H1 (cell line): ENCODE results near the gene SNAPIN. TPM values are rescaled to one million over a fixed set of nuclear protein-coding genes. Genes with fewer than 3 reads are reported as not detected.
"Not testable (repeated sequence)": the region's sequence is repeated elsewhere in the genome, so short reads cannot be mapped to it uniquely, and the experiment has no call there.

ENCODE experiments used
- CTCF ChIA-PET: fragments of 300-600 bp; sonication (Branson Sonifier 250); formaldehyde crosslinking; loops from one replicate; lab custom pipeline; 2021; ENCODE audit not compliant: partially characterized antibody; lab: Charles Lee
- POLR2A ChIA-PET: fragments of 300-600 bp; sonication (Branson Sonifier 250); formaldehyde crosslinking; loops from one replicate; lab custom pipeline; 2021; ENCODE audit warnings: inconsistent platforms; ENCODE audit not compliant: partially characterized antibody; lab: Charles Lee
- DNase-seq, 2 experiments: peaks; one replicate each; pipeline versions ENCODE4 v3.0.0 to v3.0.0-alpha.2; 2010 to 2022; ENCODE audit warnings: low spot score in 2 of 2, low read depth in 1 of 2, mixed read lengths in 1 of 2
- FAIRE-seq: peaks from 2 replicates; lab custom pipeline; 2011; peaks lifted over from hg19 to GRCh38; lab: Jason Lieb, UNC
- H2AFZ ChIP-seq: 2 replicates; pipeline ENCODE4 v1.8.1; 2012; ENCODE audit warnings: low read length, inconsistent platforms
- H2AK5ac ChIP-seq: 2 replicates; pipeline ENCODE4 v1.6.1; 2013; ENCODE audit warnings: low read depth, low read length
- H2BK120ac ChIP-seq: replicated peaks from 2 replicates; pipeline ENCODE3; 2013; ENCODE audit warnings: low read depth, low read length, inconsistent platforms
- H2BK12ac ChIP-seq: 2 replicates; pipeline ENCODE4 v1.6.1; 2013; ENCODE audit warnings: low read depth, low read length
- H2BK15ac ChIP-seq: 2 replicates; pipeline ENCODE4 v1.6.1; 2013; ENCODE audit warnings: low read length
- H2BK20ac ChIP-seq: 2 replicates; pipeline ENCODE4 v1.6.1; 2013; ENCODE audit warnings: low read length
- H2BK5ac ChIP-seq: 2 replicates; pipeline ENCODE4 v1.6.1; 2013; ENCODE audit warnings: low read depth, low read length
- H3K14ac ChIP-seq: 2 replicates; pipeline ENCODE4 v1.6.1; 2013; ENCODE audit warnings: inconsistent platforms; ENCODE audit not compliant: insufficient read length
- H3K18ac ChIP-seq: 2 replicates; pipeline ENCODE4 v1.6.1; 2013; ENCODE audit warnings: low read length; ENCODE audit errors: extremely low read depth
- H3K23ac ChIP-seq: 2 replicates; pipeline ENCODE4 v1.6.1; 2013; ENCODE audit warnings: inconsistent platforms; ENCODE audit not compliant: insufficient read length
- H3K23me2 ChIP-seq: 2 replicates; pipeline ENCODE4 v1.6.1; 2013; ENCODE audit warnings: low read depth, low read length
- H3K27ac ChIP-seq: 2 replicates; pipeline ENCODE4 v1.6.1; 2011; ENCODE audit warnings: low read depth, low read length, inconsistent platforms
- H3K27me3 ChIP-seq, 4 experiments: replicated peaks in 1 of 4; 1 replicate in 1 of 4; 2 replicates in 3 of 4; pipeline versions ENCODE4 v1.6.1 to v1.8.1; 2011 to 2013; ENCODE audit warnings: low read length in 3 of 4, mild to moderate bottlenecking in 3 of 4, inconsistent platforms in 2 of 4, mixed read lengths in 2 of 4, moderate library complexity in 1 of 4; ENCODE audit not compliant: control insufficient read depth in 3 of 4, insufficient read depth in 3 of 4; ENCODE audit errors: extremely low read depth in 1 of 4
- H3K36me3 ChIP-seq, 4 experiments: 2 replicates each; pipeline versions ENCODE4 v1.6.1 to v1.8.1; 2011 to 2013; ENCODE audit warnings: mild to moderate bottlenecking in 4 of 4, low read length in 3 of 4, moderate library complexity in 2 of 4, control low read depth in 1 of 4, inconsistent platforms in 1 of 4; ENCODE audit not compliant: insufficient read depth in 4 of 4, control insufficient read depth in 2 of 4
- H3K4ac ChIP-seq: replicated peaks from 2 replicates; pipeline ENCODE3; 2013; ENCODE audit warnings: low read length, low read depth, mixed read lengths, inconsistent platforms; ENCODE audit not compliant: insufficient read length
- H3K4me1 ChIP-seq, 4 experiments: replicated peaks in 1 of 4; 1 replicate in 1 of 4; 2 replicates in 3 of 4; pipeline versions ENCODE4 v1.6.1 to v1.8.1; 2011 to 2013; ENCODE audit warnings: low read length in 3 of 4, inconsistent platforms in 2 of 4, mixed read lengths in 1 of 4; ENCODE audit not compliant: insufficient read depth in 4 of 4, control insufficient read depth in 3 of 4
- H3K4me2 ChIP-seq, 2 experiments: 2 replicates each; pipeline versions ENCODE4 v1.6.1 to v1.8.1; 2011 to 2013; ENCODE audit warnings: low read depth in 2 of 2, low read length in 2 of 2, control low read depth in 1 of 2, inconsistent platforms in 1 of 2, mild to moderate bottlenecking in 1 of 2; ENCODE audit not compliant: insufficient read depth in 1 of 2
- H3K4me3 ChIP-seq, 4 experiments: fragments of 200-600, 300-600 bp in 1 of 4; sonication (generic), shearing (Covaris generic), sonication (Bioruptor Twin) in 1 of 4; 2 replicates each; pipeline versions ENCODE4 v1.5.1 to v1.8.1; 2011 to 2016; ENCODE audit warnings: low read length in 4 of 4, low read depth in 3 of 4, control low read depth in 2 of 4, inconsistent platforms in 2 of 4, mild to moderate bottlenecking in 2 of 4, mixed read lengths in 1 of 4, moderate library complexity in 1 of 4; ENCODE audit not compliant: insufficient read depth in 2 of 4; ENCODE audit errors: extremely low read depth in 1 of 4
- H3K56ac ChIP-seq: replicated peaks from 2 replicates; pipeline ENCODE3; 2013; ENCODE audit warnings: low read depth, mild to moderate bottlenecking, mixed read lengths, low read length, inconsistent platforms; ENCODE audit not compliant: insufficient read length
- H3K79me1 ChIP-seq: 2 replicates; pipeline ENCODE4 v1.6.1; 2013; ENCODE audit warnings: low read depth, low read length, control low read depth
- H3K79me2 ChIP-seq, 2 experiments: 2 replicates each; pipeline versions ENCODE4 v1.6.1 to v1.8.1; 2012 to 2013; ENCODE audit warnings: low read length in 2 of 2, mild to moderate bottlenecking in 2 of 2, inconsistent platforms in 1 of 2; ENCODE audit not compliant: insufficient read depth in 2 of 2, control insufficient read depth in 1 of 2
- H3K9ac ChIP-seq, 4 experiments: replicated peaks in 1 of 4; 1 replicate in 1 of 4; 2 replicates in 3 of 4; pipeline versions ENCODE4 v1.6.1 to v1.8.1; 2011 to 2013; ENCODE audit warnings: low read depth in 3 of 4, low read length in 3 of 4, control low read depth in 2 of 4, mild to moderate bottlenecking in 2 of 4, moderate library complexity in 2 of 4, inconsistent platforms in 1 of 4; ENCODE audit errors: extremely low read depth in 1 of 4
- H3K9me3 ChIP-seq, 2 experiments: 2 replicates each; pipeline versions ENCODE4 v1.6.1 to v1.8.1; 2012 to 2013; ENCODE audit warnings: mild to moderate bottlenecking in 2 of 2, moderate library complexity in 2 of 2, control low read depth in 1 of 2, inconsistent platforms in 1 of 2, low read depth in 1 of 2, low read length in 1 of 2, mixed read lengths in 1 of 2; ENCODE audit not compliant: insufficient read depth in 2 of 2
- H4K20me1 ChIP-seq, 2 experiments: replicated peaks in 1 of 2; 2 replicates each; pipeline versions ENCODE3 to v1.8.1; 2011 to 2013; ENCODE audit warnings: inconsistent platforms in 2 of 2, low read length in 2 of 2, mild to moderate bottlenecking in 1 of 2; ENCODE audit not compliant: insufficient read depth in 2 of 2, control insufficient read depth in 1 of 2
- H4K5ac ChIP-seq: 2 replicates; pipeline ENCODE4 v1.6.1; 2013; ENCODE audit warnings: low read length, low read depth, mixed read lengths, inconsistent platforms; ENCODE audit not compliant: insufficient read length
- H4K8ac ChIP-seq: 2 replicates; pipeline ENCODE4 v1.8.0; 2013; ENCODE audit warnings: mild to moderate bottlenecking, moderate library complexity, low read length, inconsistent platforms; ENCODE audit not compliant: insufficient read depth; ENCODE audit errors: extremely low read depth
- H4K91ac ChIP-seq: replicated peaks from 2 replicates; pipeline ENCODE3; 2013; ENCODE audit warnings: low read length, mixed read lengths, inconsistent platforms; ENCODE audit not compliant: insufficient read length
- RBBP5 ChIP-seq: IDR thresholded peaks from 2 replicates; pipeline ENCODE4 v1.7.1; 2012; ENCODE audit warnings: low read depth, mild to moderate bottlenecking, inconsistent platforms, low read length, moderate library complexity, borderline replicate concordance
- WGBS, 2 experiments: shearing (Covaris generic) in 1 of 2; methylation state at CpG; one replicate each; pipeline versions ENCODE4 v1.1.6 to v1.1.7; 2013 to 2015; ENCODE audit warnings: low lambda C conversion rate in 2 of 2, mixed read lengths in 2 of 2, inconsistent platforms in 1 of 2, low coverage in 1 of 2, missing lambda C conversion rate in 1 of 2; ENCODE audit not compliant: insufficient replicate concordance in 2 of 2, insufficient coverage in 1 of 2, insufficient read length in 1 of 2; ENCODE audit errors: extremely low coverage in 1 of 2, missing lambda C conversion rate in 1 of 2; 5-methylcytosine and 5-hydroxymethylcytosine counted together
- polyA plus RNA-seq, 7 experiments: library from polyadenylated mRNA; depleted of rRNA in 3 of 7; stranded (reverse) in 5 of 7; unstranded in 2 of 7; fragments of >200 nt in 5 of 7; fragments of 200-250 nt in 2 of 7; gene quantifications; 1 replicate in 5 of 7; 2 replicates in 1 of 7; 4 replicates in 1 of 7; pipeline versions ENCODE4 v1.2.1 to v1.2.3, GENCODE V29; 2011 to 2013; ENCODE audit warnings: missing spikeins in 2 of 7, mixed read lengths in 2 of 7
- total RNA-seq: library from RNA; stranded (reverse); fragmentation: NEBNext Ultra II Directional; extraction: Animal tissue kit (Norgen Biotek cat#: 25700); gene quantifications from 2 replicates; pipeline ENCODE4 v1.2.1, GENCODE V29; 2021

Gene SNAPIN
- total and polyA plus RNA-seq, 2 of the 8 experiments (the other 6 are each of a cell fraction or from before 2014, with no cell fraction given): 25.7 to 31.1 TPM

- not testable (repeated sequence) for H2BK15ac ChIP-seq, H3K23me2 ChIP-seq, H2BK120ac ChIP-seq, H4K91ac ChIP-seq, H3K9me3 ChIP-seq, FAIRE-seq, H3K4me1 ChIP-seq
- peak in 1 of 2 experiments; percentile 61 for DNase-seq
- H3K36me3 ChIP-seq: peaks cover 22 to 30% (median 29%) of the 10 kb centered on the region in 4 experiments
- 0 out of 2 replicates have a peak, but pooled peaks have one; percentile 83 for TF ChIP-seq RBBP5
- TF ChIP-seq, all 59 proteins: peak for 1; not testable (repeated sequence) for 58
- H3K23ac ChIP-seq, H2AK5ac ChIP-seq, H4K20me1 ChIP-seq, H2BK20ac ChIP-seq, H3K14ac ChIP-seq, H3K18ac ChIP-seq, H3K4ac ChIP-seq, H3K27me3 ChIP-seq, H2BK12ac ChIP-seq, H4K5ac ChIP-seq, H3K79me1 ChIP-seq: not testable (repeated sequence)
- H2BK5ac ChIP-seq: peak overlapping the region; percentile 86
- H4K8ac ChIP-seq: peak overlapping the region; percentile 38; the same call in 1 of the 2 replicates
- peaks cover 11 to 32% of the 10 kb centered on the region in 2 experiments for H3K79me2 ChIP-seq
- peak overlapping the region; percentile 63 for H2AFZ ChIP-seq
- H3K56ac ChIP-seq: peak overlapping the region; percentile 67
- H3K4me2 ChIP-seq: peak overlapping the region; percentile 58 to 84; a peak in 3 of 4 replicates
- peak overlapping the region; percentile 60 for H3K27ac ChIP-seq
- ChIA-PET POLR2A (interaction anchor here (0.6 to 19.8 kb wide), 15 partner anchors 11 to 1757 kb away, joined by 3 to 343 read pairs (median 5); partner anchors contain the start of genes CHTOP, CREB3L4, INTS3 and RPS27), CTCF (interaction anchor here (0.6 to 11.7 kb wide), 15 partner anchors 26 to 145 kb away, joined by 3 to 172 read pairs (median 5); partner anchors contain the start of gene S100A13)
- WGBS, 2 experiments: 15% methylated on average over 28 of the region's 28 CpGs; no CpG with 5 or more reads in 1 of the 2 experiments
- H3K9ac ChIP-seq: peak overlapping the region in 3 of 4 experiments; percentile 20 to 81 (median 66); a peak in 6 of 7 replicates
- peak overlapping the region; percentile 54 to 84 (median 75) for H3K4me3 ChIP-seq
These were observed 13.3 kb downstream of the SNAPIN start for GRCh38 chr1:153671628-153672353.
